Activated gamma-delta T cell treated with anti-CD3 and anti-CD28 coated beads, Interleukin-2, amount 50 U/mL, for 16 hours (primary cell): ENCODE results near the gene MACROD2.

Source experiments
- DNase-seq: peaks from one replicate; pipeline ENCODE4 v3.0.0-alpha.2; 2020; ENCODE audit warnings: low read depth

The MACROD2 gene

DNA sequence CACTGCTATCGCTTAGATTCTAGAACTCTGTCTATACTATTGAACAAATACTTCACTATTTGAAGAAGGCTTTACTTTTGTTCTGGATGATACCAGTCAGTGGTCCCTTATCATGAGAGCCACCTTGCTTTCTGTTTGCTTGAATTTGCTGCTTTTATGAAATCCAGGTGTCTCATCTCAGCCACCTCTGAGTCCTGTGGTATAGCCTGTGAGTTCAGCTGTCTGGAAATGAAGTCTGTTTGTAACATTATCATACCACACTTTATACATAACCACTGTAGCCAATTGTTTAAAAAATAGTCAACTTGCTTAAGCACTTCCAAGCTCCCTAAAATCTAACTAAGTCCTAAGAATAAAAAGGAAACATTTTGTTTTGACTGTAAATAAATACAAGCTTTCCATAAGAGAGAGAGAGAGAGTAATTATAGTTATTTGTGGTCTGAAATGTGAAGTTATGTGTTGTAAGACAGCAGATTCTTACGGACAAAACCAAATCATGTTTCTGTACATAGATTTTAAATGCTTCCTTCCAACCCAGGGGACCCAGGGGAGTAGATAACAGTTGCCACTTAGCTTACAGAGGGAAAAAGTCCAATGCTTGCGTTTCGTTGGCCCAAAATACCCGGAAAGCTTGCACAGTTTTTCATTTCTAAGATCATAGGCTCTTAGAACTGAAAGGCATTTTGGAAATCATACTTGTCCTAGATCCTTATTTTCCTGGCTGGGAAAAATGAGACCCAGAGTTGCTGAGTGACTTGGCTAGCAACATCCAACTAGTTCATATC, 1449.9 kb downstream of the MACROD2 start:
- no peak for DNase-seq

DNA sequence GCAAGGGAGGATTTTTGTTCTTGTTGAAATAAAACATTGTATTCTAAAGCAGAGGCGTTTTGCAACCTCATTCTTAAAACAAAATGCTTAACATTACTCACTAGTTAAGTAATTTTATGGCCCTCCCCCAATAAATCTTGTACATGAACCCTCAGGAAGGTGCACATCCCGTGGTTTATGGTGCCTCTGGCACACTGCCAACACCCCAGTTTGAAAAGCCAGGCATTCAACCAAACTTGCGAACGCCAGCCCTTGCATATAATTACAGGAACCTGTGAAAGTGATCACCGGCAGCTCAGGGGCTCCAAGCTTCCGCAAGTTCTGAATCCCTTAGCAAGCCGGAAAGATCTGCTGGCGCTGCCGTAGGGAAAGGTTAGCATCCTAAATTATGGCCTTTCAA, 1451.1 kb downstream of the MACROD2 start:
- no peak for DNase-seq

DNA sequence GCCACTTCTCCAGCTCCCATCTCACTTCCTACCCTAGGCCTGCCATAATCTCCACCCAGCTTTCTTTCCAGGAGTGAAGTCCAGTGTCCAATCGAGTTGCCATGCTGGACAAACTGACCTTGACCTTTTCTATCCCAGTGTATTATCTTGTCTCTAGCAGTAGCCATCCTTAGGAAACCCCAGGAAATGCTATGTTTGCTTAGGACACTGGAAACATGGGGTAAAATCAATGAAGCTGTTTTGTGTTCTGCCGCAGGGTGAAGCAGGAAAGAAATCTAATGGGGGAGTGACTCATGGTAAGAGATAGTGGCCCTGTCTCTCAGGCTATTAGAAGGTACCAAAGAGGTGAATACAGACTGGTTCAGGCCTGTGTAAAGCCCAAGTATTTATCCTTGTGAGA, 1452.2 kb downstream of the MACROD2 start:
- DNase-seq = no peak

DNA sequence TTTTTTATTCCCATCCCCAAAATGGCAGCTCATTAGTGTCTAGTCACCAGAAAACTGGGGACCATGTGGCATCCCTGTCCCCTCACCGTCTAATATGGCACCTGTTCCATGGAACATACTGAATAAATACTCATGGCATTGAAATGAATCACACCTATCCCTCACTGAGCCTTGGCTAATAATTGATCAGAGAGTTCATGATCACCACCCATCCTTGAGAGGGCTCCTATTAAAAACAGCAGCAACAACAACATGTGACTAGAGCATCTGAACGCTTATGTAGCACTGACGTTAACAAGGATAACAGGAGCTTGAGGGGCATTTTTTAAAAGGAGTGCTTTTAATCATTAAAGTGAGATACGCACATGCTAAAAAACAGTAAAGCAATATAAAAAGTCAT, 1453.7 kb downstream of the MACROD2 start:
- no peak for DNase-seq

DNA sequence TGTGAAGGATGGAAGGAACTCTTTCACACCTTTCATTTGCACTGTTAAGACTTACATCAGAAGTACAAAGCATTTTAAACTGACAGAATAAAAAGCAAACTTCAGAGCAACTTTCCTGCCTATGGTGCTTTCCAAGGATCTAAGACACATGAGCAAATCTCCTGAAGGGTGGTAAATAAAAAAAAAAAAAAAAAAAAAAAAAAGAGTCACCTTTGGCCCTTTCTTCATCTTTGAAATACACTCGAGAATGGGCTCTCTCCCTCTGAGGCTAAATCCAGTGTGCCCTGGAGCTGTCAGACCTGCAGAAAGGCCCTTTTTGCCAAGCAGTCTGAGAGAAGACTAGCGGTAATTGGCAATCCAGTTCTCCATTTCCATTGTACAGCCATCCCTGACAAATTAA, 1455.9 kb downstream of the MACROD2 start:
- no peak for DNase-seq

DNA sequence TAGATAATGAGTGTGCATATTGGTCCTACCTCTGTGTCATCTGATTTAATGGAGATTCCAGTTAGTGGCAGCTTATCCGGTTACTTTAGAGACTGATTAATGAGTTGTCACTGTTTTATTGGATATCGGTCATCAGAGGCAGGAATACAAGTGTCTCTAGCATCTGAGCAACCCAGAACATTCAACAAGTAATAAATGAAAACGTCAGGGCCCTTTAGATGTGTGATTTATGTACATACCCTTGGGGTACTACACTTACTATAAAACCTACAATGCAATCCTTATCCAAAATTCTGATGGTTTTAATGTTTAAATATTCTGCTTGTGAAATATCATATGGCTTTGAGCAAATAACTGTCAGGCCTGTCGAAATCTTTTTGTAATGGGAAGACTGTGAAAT, 1460.0 kb downstream of the MACROD2 start:
- DNase-seq = no peak

DNA sequence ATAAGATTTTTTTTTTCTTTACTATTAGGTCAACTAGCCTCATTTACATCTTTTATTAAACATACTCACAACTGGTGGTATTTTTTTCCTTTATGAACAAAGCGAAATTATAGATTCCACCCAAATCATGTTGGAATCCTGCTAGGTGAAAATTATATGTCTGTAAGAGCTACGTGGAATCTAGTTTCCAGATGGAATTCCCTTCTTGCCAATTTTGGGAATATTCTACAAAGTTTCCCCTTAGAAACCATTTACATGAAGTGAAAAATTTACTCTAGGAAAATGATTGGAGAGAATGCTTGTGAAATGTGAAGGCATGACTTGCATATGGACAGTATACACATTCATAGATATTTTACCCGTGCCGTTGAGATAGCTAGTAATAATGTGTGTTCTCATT, 1466.6 kb downstream of the MACROD2 start:
- DNase-seq = no peak

DNA sequence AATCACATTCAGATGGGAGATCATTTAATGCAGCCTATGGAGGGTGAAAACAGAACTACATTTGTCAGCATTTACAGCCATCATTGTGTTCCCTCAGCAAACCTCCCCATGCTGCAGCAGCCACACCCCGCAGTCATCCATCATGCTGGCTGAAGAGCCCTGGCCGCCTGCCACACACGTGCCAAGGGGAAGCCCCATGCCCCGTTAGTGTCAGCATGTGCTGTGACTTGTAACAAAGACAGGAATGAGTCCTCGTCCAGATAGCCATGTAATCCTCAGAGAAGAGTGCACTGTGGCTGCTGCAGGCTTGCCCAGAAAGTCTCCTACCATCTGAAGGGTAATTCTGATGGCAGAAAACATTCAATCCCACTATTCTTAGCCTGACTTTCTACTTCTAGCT, 1480.2 kb downstream of the MACROD2 start:
- no peak for DNase-seq

DNA sequence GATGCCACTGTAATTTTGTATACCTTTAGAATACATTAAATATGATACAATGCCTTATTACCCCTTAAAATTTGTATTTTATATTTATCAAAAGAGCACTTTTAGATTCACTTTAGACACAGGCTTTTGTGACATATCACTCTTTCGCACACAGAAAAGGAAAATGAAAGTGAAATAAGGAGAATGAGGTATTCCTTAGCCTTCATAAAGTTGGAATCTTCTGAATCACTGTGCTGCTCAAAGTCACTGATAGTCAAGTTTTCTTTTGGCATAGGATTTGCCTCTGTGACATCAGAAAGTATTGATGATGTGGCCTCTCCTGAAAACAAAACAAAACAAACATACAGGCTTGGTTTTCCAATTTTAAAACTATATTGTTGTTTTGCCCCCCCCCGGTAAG, 1480.9 kb downstream of the MACROD2 start:
- DNase-seq = no peak

DNA sequence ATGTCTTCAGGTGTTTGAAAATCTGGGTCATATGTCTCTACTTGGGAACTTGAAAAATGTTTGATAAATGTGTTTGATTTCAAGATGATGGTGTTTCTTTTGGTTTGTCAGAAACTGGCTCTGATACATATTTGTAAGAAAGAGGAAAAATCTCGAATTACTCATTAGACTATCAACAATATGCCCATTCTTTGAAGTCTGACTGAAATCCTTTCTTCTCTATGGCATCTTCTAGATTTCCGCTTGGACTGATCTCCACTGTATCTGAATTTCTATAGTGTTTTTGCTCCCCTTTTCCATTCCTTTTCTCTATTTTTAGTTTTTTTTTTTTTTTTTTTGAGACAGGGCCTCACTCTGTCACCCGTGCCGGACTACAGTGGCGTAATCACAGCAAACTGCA, 1481.5 kb downstream of the MACROD2 start:
- no peak for DNase-seq

DNA sequence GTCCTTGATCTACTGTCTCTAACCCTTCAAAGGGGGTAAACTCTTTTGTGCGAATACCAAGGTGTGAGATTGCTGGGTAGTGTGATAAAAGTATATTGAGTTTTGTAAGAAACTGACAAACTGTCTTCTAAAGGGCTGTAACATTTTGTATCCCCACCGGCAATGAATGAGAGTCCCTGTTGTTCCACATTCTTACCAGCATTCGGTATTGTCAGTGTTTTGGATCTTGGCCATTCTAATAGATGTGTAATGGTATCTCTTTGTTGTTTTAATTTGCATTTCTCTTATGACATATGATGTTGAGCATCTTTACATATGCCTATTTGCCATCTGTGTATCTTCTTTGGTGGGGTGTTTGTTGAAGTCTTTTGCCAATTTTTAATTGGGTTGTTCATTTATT, 1487.2 kb downstream of the MACROD2 start:
- no peak for DNase-seq

DNA sequence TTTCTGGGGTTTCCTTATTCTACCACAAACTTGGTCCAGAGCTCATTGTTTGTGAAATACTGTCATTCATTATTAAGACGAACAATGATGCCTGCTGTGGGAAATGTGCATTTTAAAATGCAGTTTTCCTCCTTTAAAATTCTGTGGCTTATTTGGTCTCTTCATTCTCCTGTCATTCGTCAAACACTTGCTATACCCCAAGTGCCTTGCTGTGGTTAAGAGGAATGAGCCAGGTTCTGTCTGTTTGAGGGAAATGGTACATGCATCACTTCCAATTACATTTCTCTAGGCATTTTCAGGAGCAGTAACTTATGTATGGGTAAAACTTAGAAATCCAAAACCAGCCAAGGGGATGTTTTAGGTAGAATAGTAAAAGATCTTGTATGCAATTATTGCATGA, 1490.2 kb downstream of the MACROD2 start:
- DNase-seq = no peak

DNA sequence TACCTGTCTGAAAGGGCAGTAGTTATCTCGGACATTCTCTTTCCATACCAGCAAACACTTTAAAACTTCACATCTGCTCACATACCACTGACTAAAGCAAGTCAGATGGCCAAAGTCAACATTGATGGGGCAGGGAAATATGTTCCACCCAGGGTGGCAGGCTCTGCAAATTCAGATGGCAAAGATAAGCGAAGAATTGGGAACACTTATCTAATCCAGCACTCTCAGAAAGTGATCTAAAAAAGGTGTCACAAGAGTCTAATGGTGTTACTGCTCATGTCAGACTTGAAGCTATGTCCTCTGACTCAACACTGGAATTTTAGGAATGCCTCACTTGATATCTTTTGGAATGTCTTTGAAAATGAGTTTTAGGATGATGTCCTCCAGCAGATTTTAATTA, 1491.7 kb downstream of the MACROD2 start:
- no peak for DNase-seq

DNA sequence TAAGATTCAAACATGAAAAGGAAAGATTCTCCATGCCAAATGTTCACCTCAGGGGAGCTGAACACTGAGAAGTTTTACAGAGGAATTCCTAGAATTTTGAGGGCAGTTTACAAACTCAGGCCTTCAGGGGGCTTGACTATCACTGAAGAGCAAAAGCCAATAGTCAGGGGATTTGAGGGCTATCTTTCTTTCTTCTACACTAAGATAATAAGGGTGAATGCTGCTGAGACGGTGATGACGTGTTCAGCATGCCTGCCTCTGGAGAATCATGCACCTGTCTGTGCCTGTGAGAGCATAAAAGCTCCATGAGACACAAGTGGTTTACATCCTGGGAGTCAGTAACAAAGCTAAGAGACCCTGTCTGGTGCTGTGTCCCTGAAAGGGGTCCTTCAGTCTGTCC, 1492.4 kb downstream of the MACROD2 start:
- no peak for DNase-seq

DNA sequence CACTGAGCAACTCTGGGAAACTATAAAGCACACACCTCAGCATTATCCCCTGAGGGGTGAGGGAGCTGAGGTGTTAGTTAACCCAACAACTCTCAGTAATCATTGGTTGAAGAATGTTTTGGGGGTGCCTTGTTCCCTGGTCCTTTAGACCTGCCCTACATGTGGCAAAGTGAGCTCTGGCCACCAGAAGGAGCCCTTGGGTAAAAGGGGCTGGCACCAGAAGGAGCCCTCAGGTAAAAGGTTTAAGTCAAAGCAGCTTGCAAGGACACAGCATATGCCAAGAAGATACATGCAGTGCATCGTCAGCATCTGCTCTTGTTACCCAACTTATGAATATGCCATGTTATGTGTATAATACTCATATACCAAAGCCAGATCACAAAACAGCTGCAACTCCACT, 1496.3 kb downstream of the MACROD2 start:
- no peak for DNase-seq

DNA sequence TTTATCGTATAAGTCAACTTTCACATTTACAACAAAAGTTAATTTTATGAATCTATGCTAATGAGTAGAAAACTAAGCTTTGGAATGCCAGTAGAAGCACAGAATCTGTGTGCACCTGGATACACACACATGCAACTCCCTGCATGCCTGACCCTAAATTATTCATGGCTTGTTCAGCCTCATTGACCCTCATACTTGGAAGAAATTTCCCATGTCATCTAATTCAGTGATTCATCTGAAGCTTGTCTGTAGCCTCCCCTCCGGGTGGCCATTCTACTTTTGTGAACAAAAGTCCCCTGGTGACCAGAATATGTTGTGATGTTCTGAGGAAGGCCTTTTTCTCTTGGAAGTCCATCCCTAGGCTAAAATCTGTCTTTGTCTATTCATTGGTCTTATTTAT, 1499.5 kb downstream of the MACROD2 start:
- no peak for DNase-seq

DNA sequence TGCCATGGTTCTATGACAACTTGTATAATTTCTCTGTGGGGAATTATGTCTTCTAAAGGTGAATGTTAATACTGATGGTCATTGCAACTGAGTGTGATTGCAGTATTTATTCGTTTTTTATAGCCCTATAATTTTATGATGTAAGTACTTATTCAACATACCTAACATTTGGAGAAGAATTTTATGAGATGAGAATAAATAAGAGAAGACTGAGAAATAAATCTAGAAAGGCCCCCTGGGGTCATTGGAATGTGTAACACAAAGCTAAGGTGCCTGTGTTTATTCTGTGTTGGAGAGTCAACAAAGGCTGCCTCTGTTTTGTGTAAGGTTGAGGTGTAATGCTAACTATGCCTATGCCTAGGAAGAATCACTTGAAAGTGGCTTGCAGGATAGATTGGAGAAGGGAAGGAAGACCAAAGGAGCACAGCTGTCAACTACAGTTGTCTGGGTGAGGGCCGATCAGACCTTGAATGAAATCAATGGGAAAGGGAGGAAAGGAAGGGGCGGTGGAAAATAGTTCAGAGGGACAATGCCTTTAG, 1501.3 kb downstream of the MACROD2 start:
- no peak for DNase-seq

DNA sequence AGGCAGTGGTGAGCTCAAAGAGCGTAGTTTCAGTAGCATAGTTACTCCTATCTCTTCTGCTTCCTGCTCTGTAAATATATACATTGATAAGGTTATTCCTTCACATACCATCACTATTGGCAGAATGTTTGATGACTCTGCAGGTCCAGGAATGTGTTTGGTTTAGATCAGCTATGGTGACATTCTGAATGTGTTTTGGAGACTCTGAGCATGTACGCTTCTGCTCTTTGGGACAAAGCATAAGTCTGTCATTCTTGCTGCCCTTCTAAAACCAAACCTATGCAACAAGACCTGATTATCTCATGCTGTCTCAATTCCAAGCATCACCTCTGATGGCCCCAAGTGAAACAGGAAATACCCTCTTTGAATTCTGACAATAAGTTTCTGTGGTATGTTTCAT, 1503.6 kb downstream of the MACROD2 start:
- DNase-seq = no peak

DNA sequence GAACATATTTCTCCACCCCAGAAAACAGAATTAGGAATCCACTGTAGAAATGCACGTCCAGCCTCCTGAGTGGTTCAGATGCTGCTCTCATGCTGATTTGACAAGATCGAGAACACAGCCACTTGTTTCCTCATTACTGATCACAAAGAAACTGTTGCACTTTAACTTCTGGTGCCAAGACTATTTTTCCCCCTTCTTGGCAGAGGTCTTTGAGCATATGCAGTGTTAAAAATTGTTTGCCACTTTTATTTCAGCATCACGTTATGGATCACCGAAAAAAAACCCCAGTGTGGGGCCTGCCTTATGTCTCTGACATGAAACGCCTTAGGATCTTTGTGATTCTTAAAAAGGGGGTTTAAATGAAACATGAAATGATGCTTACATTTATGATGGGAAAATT, 1511.0 kb downstream of the MACROD2 start:
- no peak for DNase-seq

DNA sequence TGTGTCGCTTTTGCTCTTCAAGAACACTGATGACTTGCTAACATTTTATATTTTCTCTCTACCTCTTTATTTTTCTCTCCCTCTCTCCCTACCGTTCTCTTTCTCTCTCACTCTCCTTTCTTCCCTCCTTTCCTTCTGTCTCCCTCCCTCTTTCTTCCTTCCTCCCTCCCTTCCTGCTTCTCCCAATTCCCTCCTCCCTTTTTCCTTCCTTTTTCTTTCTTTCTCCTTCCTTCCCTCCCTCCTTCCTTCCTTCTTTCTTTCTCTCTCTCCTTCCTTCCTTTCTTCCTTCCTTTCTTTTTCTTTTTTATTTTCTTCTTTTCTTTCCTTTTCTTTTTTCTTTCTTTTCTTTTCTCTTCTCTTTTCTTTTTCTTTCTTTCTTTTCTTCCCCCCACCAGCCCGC, 1511.8 kb downstream of the MACROD2 start:
- no peak for DNase-seq

DNA sequence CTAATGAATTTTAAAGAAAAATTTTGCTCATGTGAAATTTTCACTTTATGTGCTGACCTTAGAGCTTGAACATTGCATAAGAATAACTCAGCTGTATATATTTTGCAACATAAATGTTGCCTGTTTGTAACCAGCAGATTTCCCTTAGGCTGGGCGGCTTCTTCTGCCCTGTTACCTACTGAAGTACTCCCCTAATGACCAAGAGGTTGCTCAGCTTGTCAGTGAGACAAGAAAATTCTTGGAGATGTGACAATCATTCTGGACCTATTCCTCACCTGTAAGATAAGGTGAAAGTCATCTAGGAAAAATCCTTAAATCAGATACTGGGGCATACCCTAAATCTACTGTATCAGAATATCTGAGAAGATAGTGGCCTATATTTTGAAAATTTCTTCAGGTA, 1516.2 kb downstream of the MACROD2 start:
- no peak for DNase-seq

DNA sequence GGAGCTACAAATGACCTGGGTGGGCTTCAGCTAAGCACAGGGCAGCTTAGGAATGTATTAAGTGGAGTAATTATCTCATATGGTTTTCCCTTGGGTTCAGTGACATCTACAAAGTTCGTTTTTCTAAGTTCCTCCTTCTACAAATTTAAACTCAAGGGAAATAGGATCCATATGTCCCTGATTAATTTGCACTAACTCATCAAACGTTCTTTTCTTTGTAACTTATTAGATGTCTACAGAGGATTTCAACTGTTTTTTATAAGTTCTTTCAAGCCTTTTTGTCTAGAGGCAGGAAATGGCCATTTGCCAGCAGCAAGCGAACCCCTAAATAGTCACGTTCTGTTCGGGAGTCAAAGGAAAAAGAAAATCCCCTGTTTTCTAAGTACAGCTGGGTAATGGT, 1517.6 kb downstream of the MACROD2 start:
- DNase-seq = no peak

DNA sequence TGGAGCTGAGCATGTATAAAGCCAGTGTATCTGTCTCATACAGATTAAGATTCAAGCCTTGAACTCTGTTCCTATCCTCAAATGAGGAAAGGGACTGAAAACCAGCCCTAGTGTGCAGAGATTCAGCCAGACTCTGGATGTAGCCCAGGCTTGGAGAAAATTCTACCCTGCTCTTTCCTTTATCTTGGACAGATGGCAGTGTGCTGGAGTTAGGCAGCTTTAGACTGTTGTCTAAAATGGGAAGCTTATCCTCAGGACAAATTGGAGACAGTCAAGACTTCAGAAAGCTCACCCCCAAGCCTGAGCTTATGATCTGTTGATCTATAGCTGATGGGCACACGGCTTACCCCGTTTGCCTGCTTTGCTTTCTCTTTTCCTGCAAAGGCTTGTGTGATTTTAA, 1520.4 kb downstream of the MACROD2 start:
- DNase-seq = no peak

DNA sequence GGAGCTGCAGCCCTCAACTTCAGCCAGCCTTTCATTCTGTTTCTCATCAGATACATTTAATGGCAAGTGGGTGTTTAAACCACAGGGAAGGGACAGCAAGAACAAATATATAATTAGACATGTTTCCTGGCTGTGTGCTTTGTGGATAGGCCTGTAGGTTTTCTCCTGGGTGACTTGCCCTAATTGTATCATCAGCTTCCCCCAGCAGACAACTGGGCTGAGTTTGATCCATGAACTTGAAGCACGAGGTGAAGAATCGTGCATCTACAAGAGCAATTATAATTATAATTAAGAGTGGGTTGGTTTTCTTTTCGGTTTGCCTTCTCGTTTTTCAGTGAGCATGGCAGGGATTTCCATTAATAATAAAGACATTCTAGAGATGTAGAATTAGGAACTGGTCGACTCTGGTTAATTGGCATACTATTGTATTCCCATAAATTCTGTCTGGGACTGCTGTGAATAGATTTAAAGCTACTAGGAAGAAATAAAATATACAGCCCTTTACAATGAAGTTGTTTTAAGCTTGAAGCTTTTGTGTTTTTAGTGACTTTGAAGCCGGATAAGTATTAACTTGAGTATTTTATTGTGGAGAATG, 1525.7 kb downstream of the MACROD2 start:
- DNase-seq = no peak
